Retinal pigment epithelial cell (primary cell): ENCODE measurements around the gene SESN2.

Experiments used
- DNase-seq: peaks from one replicate; pipeline ENCODE4 v3.0.0-alpha.2; 2010; ENCODE audit warnings: low read depth
- H3K4me3 ChIP-seq: 2 replicates; pipeline ENCODE4 v1.5.1; 2011; ENCODE audit warnings: mild to moderate bottlenecking, low read length, control low read depth, moderate library complexity
- CTCF ChIP-seq: conservative IDR thresholded peaks from 2 replicates; pipeline ENCODE4 v1.5.1; 2011; ENCODE audit warnings: low read depth, low read length, control low read depth, inconsistent platforms

The SESN2 gene

GRCh38 chr1:28259252-28259933 lies at the start of gene SESN2:
SESN2 (plus strand) TSS chr1:28259518; CDS start chr1:28259848, 330 bp downstream.
- peak; percentile 81 for DNase-seq
- H3K4me3 ChIP-seq: peak within 1 kb of the TSS; percentile 90
- no peak for TF ChIP-seq CTCF

GRCh38 chr1:28209700-28210099 lies 49.6 kb upstream of the SESN2 start:
- no peak for DNase-seq
- TF ChIP-seq CTCF: no peak

GRCh38 chr1:28213315-28213714 lies 46.0 kb upstream of the SESN2 start:
- TF ChIP-seq CTCF: no peak
- DNase-seq: no peak
- H3K4me3 ChIP-seq: no peak overlapping the region

More at GRCh38 chr1:28209700-28210099, 49.6 kb upstream of the SESN2 start:
- no peak overlapping the region for H3K4me3 ChIP-seq

- H3K4me3 ChIP-seq: no peak overlapping the region
- DNase-seq: no peak
- TF ChIP-seq CTCF: no peak
These were observed 30.2 kb upstream of the SESN2 start for GRCh38 chr1:28229089-28229488.

GRCh38 chr1:28229996-28230395 lies 29.3 kb upstream of the SESN2 start:
- no peak overlapping the region for H3K4me3 ChIP-seq
- TF ChIP-seq CTCF: no peak
- no peak for DNase-seq

GRCh38 chr1:28232558-28233263 lies 26.6 kb upstream of the SESN2 start, which contains the start of gene DNAJC8:
DNAJC8 (minus strand) TSS chr1:28233029; CDS start chr1:28232998, 31 bp downstream.
- TF ChIP-seq CTCF: no peak
- peak within 1 kb of the TSS; percentile 89 for H3K4me3 ChIP-seq
- peak; percentile 78 for DNase-seq

GRCh38 chr1:28233264-28233606 lies 26.1 kb upstream of the SESN2 start:
- DNase-seq: no peak
- H3K4me3 ChIP-seq: peak overlapping the region; percentile 89
- TF ChIP-seq CTCF: no peak
